ENCODE measurements around the gene KCNJ10.
"Not testable (repeated sequence)": the region's sequence is repeated elsewhere in the genome, so short reads cannot be mapped to it uniquely, and the experiment has no call there.

KCNJ10 gene

GRCh38 chr1:160112357-160112756 lies 42.4 kb upstream of the KCNJ10 start:
- H3K36me3 ChIP-seq (ENCODE audit: low read depth): no peaks in the 10 kb centered on the region
- no peak overlapping the region for H3K4me3 ChIP-seq (ENCODE audit: severe bottlenecking)
- DNase-seq (ENCODE audit: low spot score): no peak
- H3K4me1 ChIP-seq (ENCODE audit: insufficient read depth, poor library complexity, severe bottlenecking): no peaks in the 10 kb centered on the region
- no peaks in the 10 kb centered on the region for H3K27me3 ChIP-seq (ENCODE audit: insufficient read depth, poor library complexity, severe bottlenecking)
- H3K27ac ChIP-seq (ENCODE audit: poor library complexity, severe bottlenecking): no peak overlapping the region
- TF ChIP-seq, protein P1, sequence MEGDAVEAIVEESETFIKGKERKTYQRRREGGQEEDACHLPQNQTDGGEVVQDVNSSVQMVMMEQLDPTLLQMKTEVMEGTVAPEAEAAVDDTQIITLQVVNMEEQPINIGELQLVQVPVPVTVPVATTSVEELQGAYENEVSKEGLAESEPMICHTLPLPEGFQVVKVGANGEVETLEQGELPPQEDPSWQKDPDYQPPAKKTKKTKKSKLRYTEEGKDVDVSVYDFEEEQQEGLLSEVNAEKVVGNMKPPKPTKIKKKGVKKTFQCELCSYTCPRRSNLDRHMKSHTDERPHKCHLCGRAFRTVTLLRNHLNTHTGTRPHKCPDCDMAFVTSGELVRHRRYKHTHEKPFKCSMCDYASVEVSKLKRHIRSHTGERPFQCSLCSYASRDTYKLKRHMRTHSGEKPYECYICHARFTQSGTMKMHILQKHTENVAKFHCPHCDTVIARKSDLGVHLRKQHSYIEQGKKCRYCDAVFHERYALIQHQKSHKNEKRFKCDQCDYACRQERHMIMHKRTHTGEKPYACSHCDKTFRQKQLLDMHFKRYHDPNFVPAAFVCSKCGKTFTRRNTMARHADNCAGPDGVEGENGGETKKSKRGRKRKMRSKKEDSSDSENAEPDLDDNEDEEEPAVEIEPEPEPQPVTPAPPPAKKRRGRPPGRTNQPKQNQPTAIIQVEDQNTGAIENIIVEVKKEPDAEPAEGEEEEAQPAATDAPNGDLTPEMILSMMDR (IDR thresholded peaks at IDR 0.05; ENCODE audit: poor library complexity, severe bottlenecking): no peak
- ATAC-seq (ENCODE audit: low read depth): no peak
- no peaks in the 10 kb centered on the region for H3K9me3 ChIP-seq (ENCODE audit: severe bottlenecking)

- not testable (repeated sequence) for H3K27me3 ChIP-seq (ENCODE audit: insufficient read depth, poor library complexity, severe bottlenecking); H3K27ac ChIP-seq (ENCODE audit: poor library complexity, severe bottlenecking); H3K4me3 ChIP-seq (ENCODE audit: severe bottlenecking); H3K9me3 ChIP-seq (ENCODE audit: severe bottlenecking); H3K36me3 ChIP-seq (ENCODE audit: low read depth); H3K4me1 ChIP-seq (ENCODE audit: insufficient read depth, poor library complexity, severe bottlenecking); DNase-seq (ENCODE audit: low spot score); ATAC-seq (ENCODE audit: low read depth)
These were observed 41.5 kb upstream of the KCNJ10 start for GRCh38 chr1:160111462-160111861.

DNA sequence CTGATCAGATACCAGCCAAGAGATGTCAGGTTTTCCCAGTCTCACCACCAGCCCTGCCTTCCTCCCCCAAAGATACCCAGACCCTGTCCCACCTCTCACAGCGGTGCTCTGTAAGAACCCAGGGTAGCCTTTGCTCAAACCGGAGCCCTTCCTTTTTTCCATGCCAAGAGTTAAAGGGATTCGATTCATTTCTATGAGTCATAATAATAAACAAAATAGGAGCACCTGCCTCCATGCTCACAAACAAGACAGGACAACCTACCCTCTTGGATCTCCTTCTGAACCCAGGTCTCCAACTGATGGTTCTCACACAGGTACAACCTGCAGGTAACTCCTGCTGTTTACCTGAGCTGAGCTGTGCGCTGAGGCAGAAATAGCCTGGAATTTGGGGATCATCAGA lies 39.7 kb upstream of the KCNJ10 start:
- no peak overlapping the region for H3K27ac ChIP-seq (ENCODE audit: poor library complexity, severe bottlenecking)
- TF ChIP-seq, protein P1 (IDR thresholded peaks at IDR 0.05; ENCODE audit: poor library complexity, severe bottlenecking): no peak
- H3K9me3 ChIP-seq (ENCODE audit: severe bottlenecking): no peaks in the 10 kb centered on the region
- no peaks in the 10 kb centered on the region for H3K36me3 ChIP-seq (ENCODE audit: low read depth)
- H3K4me1 ChIP-seq (ENCODE audit: insufficient read depth, poor library complexity, severe bottlenecking): no peaks in the 10 kb centered on the region
- H3K4me3 ChIP-seq (ENCODE audit: severe bottlenecking): no peak overlapping the region
- ATAC-seq (ENCODE audit: low read depth) (no peak), DNase-seq (ENCODE audit: low spot score) (no peak)
- no peaks in the 10 kb centered on the region for H3K27me3 ChIP-seq (ENCODE audit: insufficient read depth, poor library complexity, severe bottlenecking)

- Histone ChIP-seq H3K27ac (ENCODE audit: poor library complexity, severe bottlenecking) (no peak overlapping the region), H3K27me3 (ENCODE audit: insufficient read depth, poor library complexity, severe bottlenecking) (no peaks in the 10 kb centered on the region), H3K4me3 (ENCODE audit: severe bottlenecking) (no peak overlapping the region), H3K9me3 (ENCODE audit: severe bottlenecking) (no peaks in the 10 kb centered on the region), H3K4me1 (ENCODE audit: insufficient read depth, poor library complexity, severe bottlenecking) (no peaks in the 10 kb centered on the region), H3K36me3 (ENCODE audit: low read depth) (no peaks in the 10 kb centered on the region)
- DNase-seq (ENCODE audit: low spot score): no peak
- TF ChIP-seq, protein P1 (IDR thresholded peaks at IDR 0.05; ENCODE audit: poor library complexity, severe bottlenecking): peak; percentile 41
- ATAC-seq (ENCODE audit: low read depth): no peak
These were observed 39.1 kb upstream of the KCNJ10 start for GRCh38 chr1:160108888-160109662.

DNA sequence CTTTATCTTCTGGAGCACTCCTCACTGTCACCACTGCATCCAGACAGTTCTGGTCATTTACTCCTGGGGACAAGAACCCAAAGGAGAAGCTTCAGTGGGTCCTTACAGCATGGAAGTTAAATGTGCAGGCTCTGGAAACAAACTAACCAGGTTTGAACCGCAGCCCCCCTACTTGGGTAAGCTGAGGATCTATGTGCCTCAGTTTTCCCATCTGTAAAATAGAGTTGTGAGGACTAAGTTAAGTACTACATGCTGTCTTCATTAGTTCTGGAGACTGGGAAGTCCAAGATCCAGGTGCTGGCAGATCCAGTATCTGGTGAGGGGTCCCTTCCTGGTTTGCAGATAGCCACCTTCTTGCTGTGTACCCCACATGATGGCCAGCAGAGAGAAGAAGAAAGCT lies 37.6 kb upstream of the KCNJ10 start:
- no peak for ATAC-seq (ENCODE audit: low read depth)

More for the DNA sequence above, 37.6 kb upstream of the KCNJ10 start:
- Histone ChIP-seq H3K9me3 (ENCODE audit: severe bottlenecking) (no peaks in the 10 kb centered on the region), H3K27ac (ENCODE audit: poor library complexity, severe bottlenecking) (no peak overlapping the region), H3K4me1 (ENCODE audit: insufficient read depth, poor library complexity, severe bottlenecking) (no peaks in the 10 kb centered on the region), H3K4me3 (ENCODE audit: severe bottlenecking) (no peak overlapping the region), H3K27me3 (ENCODE audit: insufficient read depth, poor library complexity, severe bottlenecking) (no peaks in the 10 kb centered on the region), H3K36me3 (ENCODE audit: low read depth) (no peaks in the 10 kb centered on the region)
- no peak for DNase-seq (ENCODE audit: low spot score)
- TF ChIP-seq, protein P1 (IDR thresholded peaks at IDR 0.05; ENCODE audit: poor library complexity, severe bottlenecking): no peak

Measured in RWPE2 (cell line).